ENCODE results near the gene RPS6KB2. TPM values are rescaled to one million over a fixed set of nuclear protein-coding genes. Genes with fewer than 3 reads are reported as not detected.
A peak's percentile ranks its signal among the peaks of the same experiment; 100 is the strongest.

The RPS6KB2 gene
- total and polyA plus RNA-seq, 10 of the 15 experiments (the other 5 are each of a cell fraction or from before 2014, with no cell fraction given), result 0.39 to 101 (median 58.4) TPM

DNA sequence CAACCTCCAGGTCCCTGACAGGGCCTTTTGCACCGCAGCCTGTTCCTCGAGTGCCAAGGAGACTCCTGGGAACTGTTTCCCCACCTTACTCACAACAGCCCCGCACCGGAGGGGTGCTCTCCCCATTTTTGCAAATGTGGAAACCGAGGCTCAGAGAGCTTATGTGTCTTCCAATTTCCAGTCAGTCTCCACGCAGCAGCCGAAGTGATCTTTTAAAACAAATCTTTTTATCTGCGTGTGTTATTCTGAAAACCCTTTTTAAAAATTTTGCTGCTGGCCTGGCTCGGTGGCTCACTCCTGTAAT lies 41.2 kb downstream of the RPS6KB2 start:
- in situ Hi-C loops (cut with MboI), result no loop called here

More for the DNA sequence above, 41.2 kb downstream of the RPS6KB2 start:
- Histone ChIP-seq H3K4me2 (ENCODE audit: control insufficient read depth, insufficient read depth) (peak overlapping the region; percentile 51), H3K4me3 (peak overlapping the region; percentile 70), H3K79me2 (ENCODE audit: control insufficient read depth, insufficient read depth, low read length) (peaks cover 14% of the 10 kb centered on the region), H3K36me3 (ENCODE audit: control insufficient read depth in 2 of 2, insufficient read depth in 2 of 2, low read length in 1 of 2) (no peaks in the 10 kb centered on the region), H3K27ac (ENCODE audit: control insufficient read depth, insufficient read depth) (peak overlapping the region; percentile 45), H2AFZ (ENCODE audit: control insufficient read depth, low read depth, low read length) (peak overlapping the region; percentile 90), H3K4me1 (ENCODE audit: control insufficient read depth, insufficient read depth, low read length) (peaks cover 30% of the 10 kb centered on the region), H3K9me3 (replicated peaks; ENCODE audit: control insufficient read depth, insufficient read depth, low read length) (no peaks in the 10 kb centered on the region), H3K27me3 (replicated peaks in 1 of 2; ENCODE audit: control insufficient read depth in 2 of 2, insufficient read depth in 2 of 2, low read length in 1 of 2) (no peaks in the 10 kb centered on the region), H4K20me1 (ENCODE audit: control insufficient read depth, insufficient read depth) (no peaks in the 10 kb centered on the region), H3K9ac (ENCODE audit: control insufficient read depth, insufficient read depth, low read length) (peak overlapping the region; percentile 57)
- ChIA-PET POLR2A (interaction anchor here (1.0 to 8.1 kb wide), 9 partner anchors 10 to 115 kb away, joined by 3 to 78 read pairs (median 20); partner anchors contain the start of genes AIP, PITPNM1, PPP1CA and PTPRCAP), CTCF (interaction anchor here (0.9 to 5.1 kb wide), 10 partner anchors 13 to 120 kb away, joined by 3 to 36 read pairs (median 4); partner anchors contain the start of genes AIP and PPP1CA), RAD21 (ENCODE audit: unreplicated experiment) (interaction anchor here (0.6 to 5.5 kb wide), 9 partner anchors 10 to 124 kb away, joined by 3 to 72 read pairs (median 6); partner anchors contain the start of genes AIP, PPP1CA, PTPRCAP and TBC1D10C), SMC1A (ENCODE audit: uncharacterized antibody, unreplicated experiment) (interaction anchor here (0.5 to 5.2 kb wide), 9 partner anchors 9 to 124 kb away, joined by 3 to 46 read pairs (median 10); partner anchors contain the start of genes AIP, PPP1CA, RAD9A and TBC1D10C)
- ATAC-seq (no peak), DNase-seq (ENCODE audit: low read depth, low spot score) (no peak), FAIRE-seq (no peak)
- intact Hi-C loops (cut with micrococcal nuclease; ENCODE audit: unreplicated experiment), result loop anchor here (2.0 kb wide), 2 partner anchors 33 to 69 kb away; partner anchors contain the start of genes PPP1CA and PTPRCAP
- TF ChIP-seq, protein P1, sequence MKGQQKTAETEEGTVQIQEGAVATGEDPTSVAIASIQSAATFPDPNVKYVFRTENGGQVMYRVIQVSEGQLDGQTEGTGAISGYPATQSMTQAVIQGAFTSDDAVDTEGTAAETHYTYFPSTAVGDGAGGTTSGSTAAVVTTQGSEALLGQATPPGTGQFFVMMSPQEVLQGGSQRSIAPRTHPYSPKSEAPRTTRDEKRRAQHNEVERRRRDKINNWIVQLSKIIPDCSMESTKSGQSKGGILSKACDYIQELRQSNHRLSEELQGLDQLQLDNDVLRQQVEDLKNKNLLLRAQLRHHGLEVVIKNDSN (IDR thresholded peaks at IDR 0.05; ENCODE audit: borderline replicate concordance, extremely low read length, insufficient read depth, low read depth, low read length), result no peak
- no peak for TF ChIP-seq HCFC1 (IDR thresholded peaks at IDR 0.05; ENCODE audit: low read length)
- TF ChIP-seq RFX5 (IDR thresholded peaks at IDR 0.05; ENCODE audit: low read depth, low read length), result no peak
- TF ChIP-seq, protein P2, sequence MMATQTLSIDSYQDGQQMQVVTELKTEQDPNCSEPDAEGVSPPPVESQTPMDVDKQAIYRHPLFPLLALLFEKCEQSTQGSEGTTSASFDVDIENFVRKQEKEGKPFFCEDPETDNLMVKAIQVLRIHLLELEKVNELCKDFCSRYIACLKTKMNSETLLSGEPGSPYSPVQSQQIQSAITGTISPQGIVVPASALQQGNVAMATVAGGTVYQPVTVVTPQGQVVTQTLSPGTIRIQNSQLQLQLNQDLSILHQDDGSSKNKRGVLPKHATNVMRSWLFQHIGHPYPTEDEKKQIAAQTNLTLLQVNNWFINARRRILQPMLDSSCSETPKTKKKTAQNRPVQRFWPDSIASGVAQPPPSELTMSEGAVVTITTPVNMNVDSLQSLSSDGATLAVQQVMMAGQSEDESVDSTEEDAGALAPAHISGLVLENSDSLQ (IDR thresholded peaks at IDR 0.05), result 0 out of 2 replicates have a peak, but pooled peaks have one; percentile 2
- no peak for TF ChIP-seq MEF2B (IDR thresholded peaks at IDR 0.05; ENCODE audit: partially characterized antibody, poor library complexity, severe bottlenecking)
- TF ChIP-seq SREBF2 (IDR thresholded peaks at IDR 0.05; ENCODE audit: low read length), result no peak
- TF ChIP-seq, protein P3, sequence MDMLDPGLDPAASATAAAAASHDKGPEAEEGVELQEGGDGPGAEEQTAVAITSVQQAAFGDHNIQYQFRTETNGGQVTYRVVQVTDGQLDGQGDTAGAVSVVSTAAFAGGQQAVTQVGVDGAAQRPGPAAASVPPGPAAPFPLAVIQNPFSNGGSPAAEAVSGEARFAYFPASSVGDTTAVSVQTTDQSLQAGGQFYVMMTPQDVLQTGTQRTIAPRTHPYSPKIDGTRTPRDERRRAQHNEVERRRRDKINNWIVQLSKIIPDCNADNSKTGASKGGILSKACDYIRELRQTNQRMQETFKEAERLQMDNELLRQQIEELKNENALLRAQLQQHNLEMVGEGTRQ (IDR thresholded peaks at IDR 0.05; ENCODE audit: borderline replicate concordance, low read depth, low read length), result no peak
- TF ChIP-seq RBBP5 (conservative IDR thresholded peaks at IDR 0.05), result no peak
- TF ChIP-seq KLF5 (IDR thresholded peaks at IDR 0.05; ENCODE audit: partially characterized antibody), result no peak
- TF ChIP-seq FOS (IDR thresholded peaks at IDR 0.05; ENCODE audit: borderline replicate concordance, extremely low read depth, insufficient read length), result no peak
- TF ChIP-seq MYB (IDR thresholded peaks at IDR 0.05; ENCODE audit: borderline replicate concordance, low read depth, low read length), result no peak
- no peak for TF ChIP-seq NR2F1 (conservative IDR thresholded peaks at IDR 0.05)
- TF ChIP-seq RB1 (IDR thresholded peaks at IDR 0.05; ENCODE audit: borderline replicate concordance), result 0 out of 2 replicates have a peak, but pooled peaks have one; percentile 5
- TF ChIP-seq ZNF207 (IDR thresholded peaks at IDR 0.05; ENCODE audit: borderline replicate concordance), result peak; percentile 48; the same call in 1 of the 2 replicates
- TF ChIP-seq, protein P4, sequence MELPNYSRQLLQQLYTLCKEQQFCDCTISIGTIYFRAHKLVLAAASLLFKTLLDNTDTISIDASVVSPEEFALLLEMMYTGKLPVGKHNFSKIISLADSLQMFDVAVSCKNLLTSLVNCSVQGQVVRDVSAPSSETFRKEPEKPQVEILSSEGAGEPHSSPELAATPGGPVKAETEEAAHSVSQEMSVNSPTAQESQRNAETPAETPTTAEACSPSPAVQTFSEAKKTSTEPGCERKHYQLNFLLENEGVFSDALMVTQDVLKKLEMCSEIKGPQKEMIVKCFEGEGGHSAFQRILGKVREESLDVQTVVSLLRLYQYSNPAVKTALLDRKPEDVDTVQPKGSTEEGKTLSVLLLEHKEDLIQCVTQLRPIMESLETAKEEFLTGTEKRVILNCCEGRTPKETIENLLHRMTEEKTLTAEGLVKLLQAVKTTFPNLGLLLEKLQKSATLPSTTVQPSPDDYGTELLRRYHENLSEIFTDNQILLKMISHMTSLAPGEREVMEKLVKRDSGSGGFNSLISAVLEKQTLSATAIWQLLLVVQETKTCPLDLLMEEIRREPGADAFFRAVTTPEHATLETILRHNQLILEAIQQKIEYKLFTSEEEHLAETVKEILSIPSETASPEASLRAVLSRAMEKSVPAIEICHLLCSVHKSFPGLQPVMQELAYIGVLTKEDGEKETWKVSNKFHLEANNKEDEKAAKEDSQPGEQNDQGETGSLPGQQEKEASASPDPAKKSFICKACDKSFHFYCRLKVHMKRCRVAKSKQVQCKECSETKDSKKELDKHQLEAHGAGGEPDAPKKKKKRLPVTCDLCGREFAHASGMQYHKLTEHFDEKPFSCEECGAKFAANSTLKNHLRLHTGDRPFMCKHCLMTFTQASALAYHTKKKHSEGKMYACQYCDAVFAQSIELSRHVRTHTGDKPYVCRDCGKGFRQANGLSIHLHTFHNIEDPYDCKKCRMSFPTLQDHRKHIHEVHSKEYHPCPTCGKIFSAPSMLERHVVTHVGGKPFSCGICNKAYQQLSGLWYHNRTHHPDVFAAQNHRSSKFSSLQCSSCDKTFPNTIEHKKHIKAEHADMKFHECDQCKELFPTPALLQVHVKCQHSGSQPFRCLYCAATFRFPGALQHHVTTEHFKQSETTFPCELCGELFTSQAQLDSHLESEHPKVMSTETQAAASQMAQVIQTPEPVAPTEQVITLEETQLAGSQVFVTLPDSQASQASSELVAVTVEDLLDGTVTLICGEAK (IDR thresholded peaks at IDR 0.05; ENCODE audit: borderline replicate concordance), result peak; percentile 16; the same call in 1 of the 2 replicates
- TF ChIP-seq EZH2 (IDR thresholded peaks at IDR 0.05; ENCODE audit: borderline replicate concordance, control insufficient read depth, low read depth, low read length), result no peak
- no TSS peak for BruUV-seq (replicated peaks)
- WGBS (ENCODE audit: insufficient coverage, insufficient replicate concordance, low lambda C conversion rate, missing lambda C conversion rate), result 7% methylated on average over 9 of the region's 9 CpGs
